ENCODE data around the gene PRKCA. TPM values are rescaled to one million over a fixed set of nuclear protein-coding genes. Genes with fewer than 3 reads are reported as not detected.

Gene PRKCA
- total RNA-seq, 1 experiment from 2014 or later: 22.6 TPM

DNA sequence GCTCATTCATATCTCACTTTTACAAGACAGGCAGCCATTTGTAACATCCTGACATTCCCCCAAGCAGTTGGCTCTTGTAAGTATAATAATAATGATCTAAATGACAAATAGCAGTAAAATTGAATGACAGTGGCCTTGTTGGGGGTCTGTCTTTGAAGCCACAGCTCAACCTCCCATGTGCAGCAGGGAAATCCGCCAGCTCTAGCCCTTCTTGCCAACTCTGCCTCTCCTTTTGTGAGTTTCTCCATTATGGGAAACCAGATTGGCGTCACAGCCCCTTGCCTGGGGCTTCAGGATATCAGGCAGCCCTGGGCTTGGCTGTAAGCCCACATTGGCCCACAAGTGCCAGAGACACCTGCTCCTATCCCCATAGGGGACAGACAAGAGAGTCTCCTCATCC lies 462.1 kb downstream of the PRKCA start:
- intact Hi-C loops (cut with micrococcal nuclease): no loop called here
- peaks cover 6% of the 10 kb centered on the region for H3K36me3 ChIP-seq (ENCODE audit: low read depth, low read length)
- no peak overlapping the region for H2AFZ ChIP-seq (ENCODE audit: low read length)
- no peak overlapping the region for H3K4me2 ChIP-seq (ENCODE audit: low read length)
- CTCF ChIA-PET: interaction anchor here (0.6 kb wide), 1 partner anchor 575 kb away, joined by 7 read pairs; no protein-coding TSS in a partner anchor
- no peaks in the 10 kb centered on the region for H3K79me2 ChIP-seq (ENCODE audit: low read length)
- no peaks in the 10 kb centered on the region for H4K20me1 ChIP-seq (ENCODE audit: low read length)
- no peaks in the 10 kb centered on the region for H3K4me1 ChIP-seq (ENCODE audit: insufficient read depth, low read length)
- BruUV-seq (replicated peaks): no TSS peak
- no peaks in the 10 kb centered on the region for H3K9me3 ChIP-seq (ENCODE audit: low read length)
- DNase-seq (no peak), ATAC-seq (no peak)
- H3K27me3 ChIP-seq (ENCODE audit: low read length): no peaks in the 10 kb centered on the region
- no peaks in the 10 kb centered on the region for H3F3A ChIP-seq (ENCODE audit: low read length, unreplicated experiment)
- no peak overlapping the region for H3K4me3 ChIP-seq (ENCODE audit: low read length)
- TF ChIP-seq EZH2phosphoT487 (IDR thresholded peaks at IDR 0.05; ENCODE audit: borderline replicate concordance, low read length): no peak
- TF ChIP-seq CTCF (conservative IDR thresholded peaks at IDR 0.05; ENCODE audit: low read depth, low read length): no peak
- TF ChIP-seq EZH2 (IDR thresholded peaks at IDR 0.05; ENCODE audit: low read length, unreplicated experiment): no peak
- no peak overlapping the region for H3K9ac ChIP-seq (ENCODE audit: low read length)
- H3K9me2 ChIP-seq (replicated peaks; ENCODE audit: low read length): no peaks in the 10 kb centered on the region
- H3K27ac ChIP-seq (ENCODE audit: low read length): no peak overlapping the region
- POLR2A ChIA-PET (ENCODE audit: unreplicated experiment): no interaction called here

- Histone ChIP-seq H3K9me3 (ENCODE audit: low read length) (no peaks in the 10 kb centered on the region), H3K9me2 (replicated peaks; ENCODE audit: low read length) (no peaks in the 10 kb centered on the region), H2AFZ (ENCODE audit: low read length) (no peak overlapping the region), H3K4me3 (ENCODE audit: low read length) (no peak overlapping the region), H3K4me1 (ENCODE audit: insufficient read depth, low read length) (no peaks in the 10 kb centered on the region), H3K27me3 (ENCODE audit: low read length) (no peaks in the 10 kb centered on the region), H3K36me3 (ENCODE audit: low read depth, low read length) (peaks cover 6% of the 10 kb centered on the region), H4K20me1 (ENCODE audit: low read length) (no peaks in the 10 kb centered on the region), H3K27ac (ENCODE audit: low read length) (no peak overlapping the region), H3K4me2 (ENCODE audit: low read length) (no peak overlapping the region), H3K9ac (ENCODE audit: low read length) (no peak overlapping the region), H3K79me2 (ENCODE audit: low read length) (no peaks in the 10 kb centered on the region), H3F3A (ENCODE audit: low read length, unreplicated experiment) (no peaks in the 10 kb centered on the region)
- intact Hi-C loops (cut with micrococcal nuclease): no loop called here
- ChIA-PET POLR2A (ENCODE audit: unreplicated experiment) (interaction anchor here (0.6 kb wide), 1 partner anchor 149 kb away, joined by 4 read pairs; no protein-coding TSS in a partner anchor), CTCF (no interaction called here)
- DNase-seq (no peak), ATAC-seq (no peak)
- TF ChIP-seq EZH2 (IDR thresholded peaks at IDR 0.05; ENCODE audit: low read length, unreplicated experiment) (no peak), CTCF (conservative IDR thresholded peaks at IDR 0.05; ENCODE audit: low read depth, low read length) (no peak), EZH2phosphoT487 (IDR thresholded peaks at IDR 0.05; ENCODE audit: borderline replicate concordance, low read length) (no peak)
- BruUV-seq (replicated peaks): no TSS peak
These were observed 464.9 kb downstream of the PRKCA start for GRCh38 chr17:66767154-66767933.

DNA sequence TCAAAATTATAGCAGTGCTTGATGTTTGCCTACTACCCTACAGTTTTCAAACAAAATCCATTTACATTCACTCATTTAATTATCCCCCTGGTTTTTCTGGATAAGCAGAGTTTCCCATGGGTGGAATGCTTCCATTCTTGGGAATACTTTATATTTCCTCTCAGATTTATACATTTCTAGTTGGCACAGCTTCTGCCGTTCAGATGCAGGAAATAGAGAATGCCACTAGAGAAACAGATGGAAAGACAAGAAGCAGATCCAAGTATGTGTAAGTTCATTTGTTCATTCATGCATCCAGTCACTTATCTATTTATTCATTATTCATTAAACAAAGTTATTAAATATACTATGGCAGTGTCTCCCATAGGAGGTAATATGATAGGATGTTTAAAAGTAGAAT lies 467.5 kb downstream of the PRKCA start:
- H3K9me2 ChIP-seq (replicated peaks; ENCODE audit: low read length): no peaks in the 10 kb centered on the region
- no peaks in the 10 kb centered on the region for H4K20me1 ChIP-seq (ENCODE audit: low read length)
- BruUV-seq (replicated peaks): no TSS peak
- no peaks in the 10 kb centered on the region for H3F3A ChIP-seq (ENCODE audit: low read length, unreplicated experiment)
- H3K9ac ChIP-seq (ENCODE audit: low read length): no peak overlapping the region
- ChIA-PET POLR2A (ENCODE audit: unreplicated experiment) (no interaction called here), CTCF (interaction anchor here (0.7 kb wide), 1 partner anchor 42 kb away, joined by 4 read pairs; no protein-coding TSS in a partner anchor)
- ATAC-seq (peak; percentile 71), DNase-seq (no peak)
- no peaks in the 10 kb centered on the region for H3K4me1 ChIP-seq (ENCODE audit: insufficient read depth, low read length)
- no peak overlapping the region for H2AFZ ChIP-seq (ENCODE audit: low read length)
- H3K36me3 ChIP-seq (ENCODE audit: low read depth, low read length): peaks cover 9% of the 10 kb centered on the region
- no peaks in the 10 kb centered on the region for H3K9me3 ChIP-seq (ENCODE audit: low read length)
- H3K27ac ChIP-seq (ENCODE audit: low read length): no peak overlapping the region
- TF ChIP-seq CTCF (conservative IDR thresholded peaks at IDR 0.05; ENCODE audit: low read depth, low read length): no peak
- intact Hi-C loops (cut with micrococcal nuclease): no loop called here
- H3K4me2 ChIP-seq (ENCODE audit: low read length): no peak overlapping the region
- H3K27me3 ChIP-seq (ENCODE audit: low read length): no peaks in the 10 kb centered on the region
- no peak overlapping the region for H3K4me3 ChIP-seq (ENCODE audit: low read length)
- no peaks in the 10 kb centered on the region for H3K79me2 ChIP-seq (ENCODE audit: low read length)
